ENCODE measurements around the gene PXK.

Gene PXK

DNA sequence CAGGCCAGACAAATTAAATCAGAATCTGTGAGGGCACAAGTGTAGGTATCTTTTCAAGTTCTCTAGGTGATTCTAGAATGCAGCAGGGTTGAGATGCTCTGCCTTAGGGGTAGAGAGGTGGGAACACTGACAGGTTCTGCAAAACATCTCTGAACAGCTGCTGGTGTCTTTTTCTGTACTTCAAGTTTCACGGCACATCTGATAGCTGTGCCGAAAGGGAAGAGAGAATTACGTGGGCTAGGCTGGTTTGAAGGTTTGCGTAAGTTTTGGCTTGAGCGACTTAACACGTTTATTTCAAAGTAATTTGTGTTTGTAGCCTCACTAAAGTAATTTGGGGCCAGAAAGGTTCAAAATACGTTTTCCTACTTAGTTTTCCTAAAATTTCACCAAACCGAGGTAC is 22.5 kb downstream of the PXK start:
- H3K4me3 ChIP-seq: no peak overlapping the region
- DNase-seq (ENCODE audit: low spot score): no peak
- no peak overlapping the region for H3K27ac ChIP-seq
- no peak for TF ChIP-seq CTCF (IDR thresholded peaks at IDR 0.05)

- DNase-seq (ENCODE audit: low spot score): no peak
- no peak for TF ChIP-seq CTCF (IDR thresholded peaks at IDR 0.05)
- Histone ChIP-seq H3K27ac (no peak overlapping the region), H3K4me3 (no peak overlapping the region)
These were observed 23.4 kb downstream of the PXK start for GRCh38 chr3:58356054-58356453.

- no peak overlapping the region for H3K27ac ChIP-seq
- no peak for TF ChIP-seq CTCF (IDR thresholded peaks at IDR 0.05)
- H3K4me3 ChIP-seq: no peak overlapping the region
- no peak for DNase-seq (ENCODE audit: low spot score)
These were observed 24.7 kb downstream of the PXK start for GRCh38 chr3:58357402-58357801.

GRCh38 chr3:58358092-58358491 is 25.4 kb downstream of the PXK start:
- Histone ChIP-seq H3K27ac (no peak overlapping the region), H3K4me3 (no peak overlapping the region)
- DNase-seq (ENCODE audit: low spot score): no peak
- no peak for TF ChIP-seq CTCF (IDR thresholded peaks at IDR 0.05)

GRCh38 chr3:58358808-58359207 is 26.1 kb downstream of the PXK start:
- no peak overlapping the region for H3K4me3 ChIP-seq
- no peak for DNase-seq (ENCODE audit: low spot score)
- no peak overlapping the region for H3K27ac ChIP-seq
- TF ChIP-seq CTCF (IDR thresholded peaks at IDR 0.05): no peak

- no peak overlapping the region for H3K27ac ChIP-seq
- no peak for DNase-seq (ENCODE audit: low spot score)
- TF ChIP-seq CTCF (IDR thresholded peaks at IDR 0.05): no peak
- H3K4me3 ChIP-seq: no peak overlapping the region
These were observed 26.9 kb downstream of the PXK start for GRCh38 chr3:58359621-58360020.

DNA sequence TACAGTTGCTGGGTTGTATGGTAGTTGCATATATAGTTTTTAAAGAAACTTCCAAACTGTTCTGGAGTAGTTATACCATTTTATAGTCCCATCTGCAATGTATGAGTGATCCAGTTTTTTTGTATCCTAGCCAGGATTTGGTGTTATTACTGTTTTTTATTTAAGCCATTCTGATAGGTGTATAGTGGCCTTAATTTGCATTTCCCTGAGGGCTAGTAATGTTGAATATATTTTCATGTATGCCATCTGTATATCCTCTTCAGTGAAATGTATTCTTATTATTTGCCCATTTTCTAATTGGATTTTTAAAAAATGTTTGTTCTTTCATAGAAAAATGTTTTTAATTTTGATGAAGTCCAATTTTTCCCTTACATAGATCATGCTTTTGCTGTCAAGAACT is 29.2 kb downstream of the PXK start:
- H3K27ac ChIP-seq: no peak overlapping the region
- H3K4me3 ChIP-seq: no peak overlapping the region
- TF ChIP-seq CTCF (IDR thresholded peaks at IDR 0.05): no peak
- DNase-seq (ENCODE audit: low spot score): no peak
